H7 (cell line): ENCODE results near the gene NCK2. TPM values are rescaled to one million over a fixed set of nuclear protein-coding genes. Genes with fewer than 3 reads are reported as not detected.
"Not testable (repeated sequence)": the region's sequence is repeated elsewhere in the genome, so short reads cannot be mapped to it uniquely, and the experiment has no call there.

Source experiments
- DNase-seq: peaks from one replicate; pipeline ENCODE4 v3.0.0; 2012
- H3K27me3 ChIP-seq: 2 replicates; pipeline ENCODE4 v1.6.0; 2011; ENCODE audit warnings: mild to moderate bottlenecking, low read length; ENCODE audit not compliant: control insufficient read depth, insufficient read depth
- H3K36me3 ChIP-seq: replicated peaks from 2 replicates; pipeline ENCODE4 v1.5.1; 2011; ENCODE audit warnings: low read length; ENCODE audit not compliant: control insufficient read depth, insufficient read depth
- H3K4me3 ChIP-seq: 2 replicates; pipeline ENCODE4 v1.5.1; 2011; ENCODE audit warnings: low read depth, mild to moderate bottlenecking, control low read depth, low read length, moderate library complexity; ENCODE audit not compliant: insufficient read depth
- total RNA-seq: library from RNA; depleted of rRNA; stranded (reverse); fragments of >200 nt; shearing (Covaris generic); gene quantifications from 2 replicates; pipeline ENCODE4 v1.2.3, GENCODE V29; 2014

The NCK2 gene
- total RNA-seq, 1 experiment from 2014 or later = 69.8 TPM

- H3K4me3 ChIP-seq = no peak overlapping the region
- no peaks in the 10 kb centered on the region for H3K27me3 ChIP-seq
- no peaks in the 10 kb centered on the region for H3K36me3 ChIP-seq
- no peak for DNase-seq
Measured at GRCh38 chr2:105756435-105756834, 11.7 kb downstream of the NCK2 start.

GRCh38 chr2:105756865-105757264 lies 12.2 kb downstream of the NCK2 start:
- H3K36me3 ChIP-seq, H3K27me3 ChIP-seq, H3K4me3 ChIP-seq, DNase-seq: not testable (repeated sequence)

GRCh38 chr2:105757433-105757832 lies 12.7 kb downstream of the NCK2 start:
- no peak overlapping the region for H3K4me3 ChIP-seq
- H3K36me3 ChIP-seq = no peaks in the 10 kb centered on the region
- H3K27me3 ChIP-seq = no peaks in the 10 kb centered on the region
- DNase-seq = no peak

GRCh38 chr2:105760191-105760590 lies 15.5 kb downstream of the NCK2 start:
- DNase-seq = no peak
- H3K4me3 ChIP-seq = no peak overlapping the region
- no peaks in the 10 kb centered on the region for H3K36me3 ChIP-seq
- H3K27me3 ChIP-seq = no peaks in the 10 kb centered on the region

GRCh38 chr2:105760639-105761337 lies 16.1 kb downstream of the NCK2 start:
- Histone ChIP-seq H3K27me3 (no peaks in the 10 kb centered on the region), H3K36me3 (no peaks in the 10 kb centered on the region), H3K4me3 (no peak overlapping the region)
- no peak for DNase-seq

- Histone ChIP-seq H3K36me3 (no peaks in the 10 kb centered on the region; the same call in 1 of the 2 replicates), H3K27me3 (no peaks in the 10 kb centered on the region), H3K4me3 (no peak overlapping the region)
- peak; percentile 83 for DNase-seq
Measured at GRCh38 chr2:105761931-105762515, 17.3 kb downstream of the NCK2 start.

GRCh38 chr2:105763076-105763475 lies 18.4 kb downstream of the NCK2 start:
- Histone ChIP-seq H3K27me3 (no peaks in the 10 kb centered on the region), H3K4me3 (no peak overlapping the region), H3K36me3 (no peaks in the 10 kb centered on the region; the same call in 1 of the 2 replicates)
- no peak for DNase-seq

GRCh38 chr2:105764059-105764458 lies 19.3 kb downstream of the NCK2 start:
- no peaks in the 10 kb centered on the region for H3K27me3 ChIP-seq
- DNase-seq = no peak
- H3K36me3 ChIP-seq = no peaks in the 10 kb centered on the region; the same call in 1 of the 2 replicates
- H3K4me3 ChIP-seq = no peak overlapping the region

GRCh38 chr2:105765415-105766299 lies 20.9 kb downstream of the NCK2 start:
- DNase-seq = no peak
- Histone ChIP-seq H3K36me3 (no peaks in the 10 kb centered on the region; the same call in 1 of the 2 replicates), H3K27me3 (no peaks in the 10 kb centered on the region), H3K4me3 (no peak overlapping the region)

- no peaks in the 10 kb centered on the region for H3K27me3 ChIP-seq
- no peak overlapping the region for H3K4me3 ChIP-seq
- H3K36me3 ChIP-seq = no peaks in the 10 kb centered on the region; the same call in 1 of the 2 replicates
- no peak for DNase-seq
Measured at GRCh38 chr2:105766300-105766866, 21.7 kb downstream of the NCK2 start.

- H3K27me3 ChIP-seq = no peaks in the 10 kb centered on the region
Measured at GRCh38 chr2:105768176-105768575, 23.5 kb downstream of the NCK2 start.

GRCh38 chr2:105768961-105769452 lies 24.3 kb downstream of the NCK2 start:
- DNase-seq = peak; percentile 74

More at GRCh38 chr2:105768176-105768575, 23.5 kb downstream of the NCK2 start:
- no peak for DNase-seq
- Histone ChIP-seq H3K36me3 (peaks cover under 1% of the 10 kb centered on the region; the same call in 1 of the 2 replicates), H3K4me3 (no peak overlapping the region)

GRCh38 chr2:105769504-105769903 lies 24.8 kb downstream of the NCK2 start:
- peak; percentile 69 for DNase-seq
- Histone ChIP-seq H3K27me3 (no peaks in the 10 kb centered on the region), H3K4me3 (no peak overlapping the region), H3K36me3 (peaks cover 2% of the 10 kb centered on the region; the same call in 1 of the 2 replicates)

More at GRCh38 chr2:105768961-105769452, 24.3 kb downstream of the NCK2 start:
- no peaks in the 10 kb centered on the region for H3K27me3 ChIP-seq
- H3K36me3 ChIP-seq = peaks cover 2% of the 10 kb centered on the region; the same call in 1 of the 2 replicates
- no peak overlapping the region for H3K4me3 ChIP-seq

- Histone ChIP-seq H3K4me3 (no peak overlapping the region), H3K27me3 (no peaks in the 10 kb centered on the region)
- DNase-seq = no peak
Measured at GRCh38 chr2:105770149-105770548, 25.4 kb downstream of the NCK2 start.

More at GRCh38 chr2:105770149-105770548, 25.4 kb downstream of the NCK2 start:
- peaks cover 2% of the 10 kb centered on the region; the same call in 1 of the 2 replicates for H3K36me3 ChIP-seq
